Omental fat pad (tissue), 4 donors: ENCODE measurements around the gene TM9SF4. TPM values are rescaled to one million over a fixed set of nuclear protein-coding genes. Genes with fewer than 3 reads are reported as not detected.

Source experiments
- ATAC-seq: fragments of 150-250 bp; one replicate; pipeline ENCODE4 v1.9.1; 2016; ENCODE audit warnings: mild to moderate bottlenecking, moderate library complexity; ENCODE audit not compliant: low FRiP score
- DNase-seq: peaks from one replicate; pipeline ENCODE4 v3.0.0-alpha.2; 2019; ENCODE audit warnings: low spot score
- total RNA-seq, 4 donors: library from RNA; depleted of rRNA; stranded (reverse); fragments of >200 nt; gene quantifications; one replicate each; pipeline ENCODE4 v1.1.0, GENCODE V29; 2016
- TF ChIP-seq, protein P1 (sequence below), 3 donors: fragments of 450-650 bp; IDR thresholded peaks; one replicate each; pipeline ENCODE4 v1.5.1; 2016 to 2017; ENCODE audit warnings: antibody characterized with exemption in 3 of 3, mild to moderate bottlenecking in 3 of 3, moderate library complexity in 2 of 3

The TM9SF4 gene
- total RNA-seq, 4 donors from 2014 or later = 23.3 to 32.3 (median 31.5) TPM

DNA sequence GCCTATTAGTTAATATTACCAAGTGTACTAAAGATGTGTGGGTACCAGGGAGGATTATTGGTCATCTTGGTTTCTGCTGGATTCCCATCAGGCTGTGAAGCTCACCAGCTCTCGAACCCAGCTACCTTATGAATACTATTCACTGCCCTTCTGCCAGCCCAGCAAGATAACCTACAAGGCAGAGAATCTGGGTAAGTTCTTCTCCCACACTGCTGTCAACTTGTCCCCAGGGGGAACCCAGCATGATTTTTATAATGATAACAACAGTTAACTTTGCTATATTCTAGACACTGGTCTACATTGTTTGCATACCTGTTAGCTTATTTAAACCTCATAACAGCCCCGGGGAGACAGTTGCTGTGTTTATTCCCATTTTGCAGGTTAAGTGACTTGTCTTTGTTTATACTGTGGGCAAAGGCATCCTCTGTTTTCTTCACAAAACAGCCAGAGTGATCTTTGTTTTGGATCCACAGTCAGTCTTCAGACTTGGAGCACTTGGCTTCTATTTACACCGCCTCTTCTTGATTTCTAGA is 26.5 kb downstream of the TM9SF4 start:
- ATAC-seq = no peak
- DNase-seq = no peak
- TF ChIP-seq, protein P1, sequence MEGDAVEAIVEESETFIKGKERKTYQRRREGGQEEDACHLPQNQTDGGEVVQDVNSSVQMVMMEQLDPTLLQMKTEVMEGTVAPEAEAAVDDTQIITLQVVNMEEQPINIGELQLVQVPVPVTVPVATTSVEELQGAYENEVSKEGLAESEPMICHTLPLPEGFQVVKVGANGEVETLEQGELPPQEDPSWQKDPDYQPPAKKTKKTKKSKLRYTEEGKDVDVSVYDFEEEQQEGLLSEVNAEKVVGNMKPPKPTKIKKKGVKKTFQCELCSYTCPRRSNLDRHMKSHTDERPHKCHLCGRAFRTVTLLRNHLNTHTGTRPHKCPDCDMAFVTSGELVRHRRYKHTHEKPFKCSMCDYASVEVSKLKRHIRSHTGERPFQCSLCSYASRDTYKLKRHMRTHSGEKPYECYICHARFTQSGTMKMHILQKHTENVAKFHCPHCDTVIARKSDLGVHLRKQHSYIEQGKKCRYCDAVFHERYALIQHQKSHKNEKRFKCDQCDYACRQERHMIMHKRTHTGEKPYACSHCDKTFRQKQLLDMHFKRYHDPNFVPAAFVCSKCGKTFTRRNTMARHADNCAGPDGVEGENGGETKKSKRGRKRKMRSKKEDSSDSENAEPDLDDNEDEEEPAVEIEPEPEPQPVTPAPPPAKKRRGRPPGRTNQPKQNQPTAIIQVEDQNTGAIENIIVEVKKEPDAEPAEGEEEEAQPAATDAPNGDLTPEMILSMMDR (IDR thresholded peaks at IDR 0.05) = no peak

GRCh38 chr20:32138921-32139320 is 29.4 kb downstream of the TM9SF4 start:
- TF ChIP-seq, protein P1 (IDR thresholded peaks at IDR 0.05) = no peak
- DNase-seq (no peak), ATAC-seq (no peak)

GRCh38 chr20:32139947-32140346 is 30.4 kb downstream of the TM9SF4 start:
- no peak for DNase-seq
- no peak for ATAC-seq
- TF ChIP-seq, protein P1 (IDR thresholded peaks at IDR 0.05) = no peak

DNA sequence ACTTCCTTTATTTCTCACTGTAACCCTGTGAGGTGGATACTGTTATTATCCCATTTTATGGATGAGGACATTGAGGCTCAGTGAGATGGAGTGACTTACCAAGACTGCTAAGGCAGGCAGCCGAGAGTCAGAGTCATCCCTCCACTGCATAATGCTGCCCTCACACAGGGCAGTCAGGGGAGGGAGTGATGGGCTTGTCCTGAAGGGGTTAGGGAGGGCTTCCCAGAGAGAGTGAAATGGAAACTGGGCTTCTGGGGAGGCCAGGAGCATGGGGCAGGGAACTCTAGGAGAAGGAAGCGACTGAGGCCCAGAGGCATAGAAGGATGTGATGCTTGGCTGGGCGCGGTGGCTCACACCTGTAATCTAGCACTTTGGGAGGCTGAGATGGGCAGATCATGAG is 31.1 kb downstream of the TM9SF4 start:
- no peak for ATAC-seq
- TF ChIP-seq, protein P1 (IDR thresholded peaks at IDR 0.05) = no peak
- no peak for DNase-seq

DNA sequence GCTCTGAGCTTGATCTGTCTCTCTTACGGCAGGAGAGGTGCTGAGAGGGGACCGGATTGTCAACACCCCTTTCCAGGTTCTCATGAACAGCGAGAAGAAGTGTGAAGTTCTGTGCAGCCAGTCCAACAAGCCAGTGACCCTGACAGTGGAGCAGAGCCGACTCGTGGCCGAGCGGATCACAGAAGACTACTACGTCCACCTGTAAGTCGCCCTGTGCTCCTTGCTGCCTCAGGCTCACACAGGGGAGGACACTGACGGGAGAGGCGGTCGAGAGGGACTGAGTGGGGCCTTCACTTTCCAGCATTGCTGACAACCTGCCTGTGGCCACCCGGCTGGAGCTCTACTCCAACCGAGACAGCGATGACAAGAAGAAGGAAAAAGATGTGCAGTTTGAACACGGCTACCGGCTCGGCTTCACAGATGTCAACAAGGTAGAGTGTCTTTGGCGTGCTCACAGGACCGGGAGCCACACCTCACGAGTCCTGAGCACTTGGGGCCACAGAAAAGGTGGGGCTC is 32.0 kb downstream of the TM9SF4 start:
- DNase-seq = no peak
- no peak for ATAC-seq
- TF ChIP-seq, protein P1 (IDR thresholded peaks at IDR 0.05) = no peak

DNA sequence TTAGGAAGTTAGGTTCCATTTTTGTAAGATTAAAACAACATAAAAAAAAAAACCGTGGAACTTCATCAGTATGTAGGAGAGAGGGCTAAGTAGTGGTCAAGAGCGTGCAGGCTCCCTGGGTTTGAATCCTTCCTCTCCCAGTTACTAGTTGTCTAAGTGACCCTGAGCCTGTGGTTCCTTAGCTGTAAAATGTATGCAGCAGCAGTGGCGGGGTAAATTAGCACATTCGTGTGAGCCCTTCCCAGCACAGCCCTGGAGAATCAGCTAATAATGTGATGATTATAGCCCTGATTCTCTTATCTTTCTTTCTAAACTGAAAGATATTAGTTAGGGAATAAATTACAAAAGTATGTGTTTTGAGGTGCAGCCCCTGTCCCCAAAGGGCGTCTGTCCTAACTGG is 32.6 kb downstream of the TM9SF4 start:
- ATAC-seq = no peak
- DNase-seq = no peak
- TF ChIP-seq, protein P1 (IDR thresholded peaks at IDR 0.05) = no peak

DNA sequence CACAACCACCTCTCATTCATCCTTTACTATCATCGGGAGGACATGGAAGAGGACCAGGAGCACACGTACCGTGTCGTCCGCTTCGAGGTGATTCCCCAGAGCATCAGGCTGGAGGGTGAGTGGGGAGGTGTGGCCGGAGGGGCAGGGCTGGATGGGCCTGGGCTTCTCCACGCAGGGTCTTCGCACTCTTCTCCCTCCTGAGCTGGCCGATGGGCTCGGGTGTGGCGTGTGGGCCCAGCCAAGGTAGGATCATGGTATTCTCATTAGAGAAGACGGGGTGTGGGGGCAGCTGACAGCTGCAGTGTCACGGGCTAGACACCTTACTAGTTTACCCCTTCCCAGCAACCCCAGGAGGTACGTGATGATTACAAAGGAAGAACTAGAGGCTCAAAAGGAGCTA is 33.5 kb downstream of the TM9SF4 start:
- TF ChIP-seq, protein P1 (IDR thresholded peaks at IDR 0.05) = no peak
- no peak for DNase-seq
- no peak for ATAC-seq
